Smooth muscle cell of trachea (primary cell): Measurements from ENCODE around the gene PLAGL2. TPM values are rescaled to one million over a fixed set of nuclear protein-coding genes. Genes with fewer than 3 reads are reported as not detected.

Experiments
- total RNA-seq: library from RNA; depleted of rRNA; stranded (reverse); fragments of >200 nt; gene quantifications from 2 replicates; pipeline ENCODE4 v1.2.1, GENCODE V29; 2014

The PLAGL2 gene
- 1.5 and 2.3 TPM in 2 replicates for total RNA-seq

DNA sequence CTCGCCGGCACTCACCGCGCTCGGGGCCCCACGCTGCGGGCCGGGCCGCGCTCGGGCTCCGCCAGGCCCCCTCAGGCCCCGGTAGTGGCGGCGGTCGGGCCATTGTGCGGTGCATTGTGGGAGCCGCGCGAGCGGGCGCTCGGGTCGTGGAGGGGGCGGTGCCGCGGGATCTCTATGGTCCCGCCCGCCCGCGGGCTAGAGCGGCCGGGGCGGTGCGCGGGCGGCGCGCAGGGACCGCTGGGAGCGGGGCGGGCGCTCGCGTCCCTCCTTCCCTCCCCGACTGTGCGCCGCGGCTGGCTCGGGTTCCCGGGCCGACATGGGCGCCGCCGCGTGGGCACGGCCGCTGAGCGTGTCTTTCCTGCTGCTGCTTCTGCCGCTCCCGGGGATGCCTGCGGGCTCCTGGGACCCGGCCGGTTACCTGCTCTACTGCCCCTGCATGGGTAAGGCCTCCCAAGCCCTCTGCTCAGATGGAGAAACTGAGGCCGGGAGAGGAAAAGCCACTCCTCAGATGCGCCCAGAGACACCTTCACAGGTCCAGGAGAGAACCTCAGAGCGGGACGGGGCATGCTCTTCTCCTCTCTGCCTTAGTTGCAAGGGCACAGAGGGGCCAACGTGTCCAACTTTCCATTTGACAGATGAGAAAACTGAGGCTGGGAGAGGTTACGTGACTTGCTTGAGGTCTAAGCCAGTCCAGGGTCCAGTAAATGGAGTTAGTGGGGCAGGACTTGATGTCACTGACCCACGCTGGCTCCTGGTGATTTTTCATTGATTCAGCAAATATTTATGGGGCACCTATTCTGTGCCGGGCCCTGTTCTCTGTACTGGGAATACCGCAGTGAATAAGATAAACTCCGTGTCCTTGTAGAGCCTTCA is at the start of gene PLAGL2, which contains the start of gene POFUT1:
Gene PLAGL2, minus strand, starts transcription at position 118 of the 873 bp plus-strand sequence. CDS start 5,565 bp downstream, outside the sequence.
Gene POFUT1, plus strand, starts transcription at position 255 of the 873 bp plus-strand sequence. Its CDS starts 62 bp downstream, at position 317.

Other genes with a start within 250 kb of the PLAGL2 start
- gene XKR7, start 239.6 kb downstream of the PLAGL2 start, total RNA-seq: under 0.01 TPM in 1 of 2 replicates, not detected in the other
- not detected in 2 replicates for gene CCM2L, start 197.3 kb downstream of the PLAGL2 start, total RNA-seq
- gene HCK, start 155.5 kb downstream of the PLAGL2 start, total RNA-seq: not detected in 2 replicates
- gene TM9SF4, start 98.0 kb downstream of the PLAGL2 start, total RNA-seq: 31.4 and 48.1 TPM in 2 replicates
- 50.0 and 66.8 TPM in 2 replicates for gene POFUT1, start 137 bp upstream of the PLAGL2 start, total RNA-seq
- gene KIF3B, start 69.9 kb upstream of the PLAGL2 start, total RNA-seq: 33.5 and 38.5 TPM in 2 replicates
- gene ASXL1, start 150.6 kb upstream of the PLAGL2 start, total RNA-seq: 32.1 and 51.8 TPM in 2 replicates